HG03159 (cell line): Measurements from ENCODE around the gene TCF25.
"Not testable (repeated sequence)": the region's sequence is repeated elsewhere in the genome, so short reads cannot be mapped to it uniquely, and the experiment has no call there.

Experiments
- ATAC-seq: cut with Tn5 transposase; IDR thresholded peaks from one replicate; pipeline ENCODE4 v1.9.1; 2021; ENCODE audit warnings: mild to moderate bottlenecking, moderate library complexity; ENCODE audit not compliant: unreplicated experiment

TCF25 gene

DNA sequence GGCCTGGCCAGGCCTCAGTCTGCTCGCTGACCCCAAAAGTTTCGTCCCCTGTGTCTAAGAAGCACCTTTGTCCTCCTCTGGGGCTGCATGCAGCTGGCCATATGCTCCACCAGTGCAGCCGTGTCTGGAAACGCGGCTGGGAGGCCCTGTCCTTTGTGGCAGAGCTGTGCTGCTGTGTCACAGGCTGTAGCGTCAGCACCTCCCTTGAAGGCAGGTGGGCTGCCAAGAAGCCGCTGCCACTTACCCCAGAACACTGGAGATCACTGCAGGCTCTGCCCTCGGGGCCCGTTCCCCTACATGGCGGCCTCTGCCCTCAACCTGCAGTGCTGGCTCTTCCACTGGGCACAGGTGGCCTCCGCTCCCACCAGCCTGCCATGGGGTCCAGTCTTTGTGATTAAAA, 29.6 kb downstream of the TCF25 start:
- ATAC-seq = no peak

DNA sequence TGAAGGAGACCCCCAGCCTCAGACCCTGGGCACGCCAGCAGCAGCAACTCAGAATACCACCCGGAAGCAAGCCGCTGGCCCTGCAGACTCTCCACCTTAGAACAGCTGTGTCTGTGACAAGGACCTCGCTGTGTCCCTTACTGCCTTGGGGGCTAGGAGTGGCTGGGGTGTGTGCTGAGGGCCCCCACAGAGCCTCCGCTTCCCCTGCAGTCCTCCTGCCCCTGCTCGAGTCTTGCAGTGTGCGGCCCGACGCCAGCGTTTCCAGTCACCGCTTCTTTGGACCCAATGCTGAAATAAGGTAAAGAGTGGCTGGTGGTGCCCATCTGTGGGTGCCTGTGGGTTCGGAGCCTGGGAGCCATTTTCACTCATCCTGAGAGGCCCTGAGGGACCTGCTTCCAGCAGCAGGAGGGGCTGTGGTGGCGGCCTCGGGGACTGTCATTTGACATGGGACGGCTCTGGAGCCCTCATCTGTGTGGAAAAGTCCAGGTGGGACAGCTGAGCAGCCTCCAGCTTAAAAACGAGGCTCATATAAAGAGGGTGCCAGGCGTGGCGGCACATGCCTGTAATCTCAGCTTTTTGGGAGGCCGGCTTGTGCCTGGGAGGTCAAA, 30.6 kb downstream of the TCF25 start:
- no peak for ATAC-seq

DNA sequence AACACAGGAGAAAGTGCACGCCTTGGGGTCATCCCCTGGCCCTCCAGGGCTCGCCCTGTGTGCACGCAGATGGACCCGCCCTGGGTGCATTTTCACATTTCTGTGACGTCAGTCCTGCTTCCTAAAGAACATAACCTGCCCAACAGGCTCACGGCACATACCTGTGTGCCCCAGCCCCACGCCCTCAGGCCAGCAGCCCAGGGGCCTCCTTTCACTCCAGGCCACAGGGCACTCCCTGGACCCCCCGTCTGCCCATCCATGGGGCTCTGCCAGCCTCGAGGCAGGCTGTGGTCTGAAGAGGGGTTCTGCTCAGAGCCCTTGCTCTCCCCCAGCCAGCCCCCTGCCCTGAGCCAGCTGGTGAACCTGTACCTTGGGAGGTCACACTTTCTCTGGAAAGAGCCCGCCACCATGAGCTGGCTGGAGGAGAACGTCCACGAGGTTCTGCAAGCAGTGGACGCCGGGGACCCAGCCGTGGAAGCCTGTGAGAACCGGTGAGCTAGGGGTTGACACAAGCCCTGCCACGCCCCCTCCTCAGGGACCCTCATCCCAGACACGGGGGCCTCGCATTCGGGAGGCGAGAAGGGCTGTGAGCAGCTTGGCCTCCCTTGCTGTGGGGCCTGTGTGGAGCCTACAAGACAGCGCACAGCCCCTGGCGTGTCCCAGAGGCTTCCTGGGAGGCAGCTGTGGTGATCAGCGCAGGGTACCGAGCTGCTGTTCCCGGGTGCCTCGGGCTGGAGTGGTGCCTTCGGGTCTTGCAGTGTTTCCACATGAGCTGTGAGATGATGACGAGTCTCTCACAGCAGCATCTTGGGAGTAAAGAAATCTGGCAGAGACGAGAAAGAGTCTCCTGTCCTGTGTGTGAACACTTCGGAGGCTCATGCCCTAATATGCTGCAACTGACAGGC, 31.5 kb downstream of the TCF25 start:
- no peak for ATAC-seq

DNA sequence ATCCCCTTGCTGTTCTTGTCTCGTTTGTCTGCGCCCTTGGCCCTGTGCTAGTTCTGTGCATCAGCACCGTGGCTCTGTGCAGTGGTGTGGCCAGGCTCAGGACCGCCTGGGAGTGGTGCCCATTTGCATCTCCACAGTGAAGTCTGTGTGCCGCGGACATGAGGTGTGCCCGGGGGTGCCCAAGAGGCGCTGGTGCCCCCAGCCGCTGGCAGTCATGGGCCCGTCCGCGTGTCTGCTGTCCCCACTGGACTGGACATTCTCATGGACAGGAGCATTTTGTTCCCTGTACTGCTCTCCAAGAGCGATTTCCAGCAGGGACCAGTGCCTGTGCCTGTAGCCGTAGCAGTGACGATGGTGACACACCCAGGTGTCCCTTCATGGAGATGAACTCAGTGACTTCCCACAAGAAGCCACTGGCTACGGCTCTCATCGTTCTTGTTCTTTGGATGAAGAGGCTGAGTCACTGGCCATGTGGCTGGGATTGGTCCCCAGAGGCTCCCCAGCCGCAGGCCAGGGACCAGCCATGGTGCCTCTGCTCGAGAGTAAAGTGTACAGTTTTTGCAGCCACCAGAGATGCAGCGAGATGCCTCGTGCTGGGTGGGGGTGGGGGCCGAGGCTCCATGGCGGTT, 32.2 kb downstream of the TCF25 start:
- no peak for ATAC-seq

- ATAC-seq = no peak
Observed at GRCh38 chr16:89906140-89907025, 33.0 kb downstream of the TCF25 start.

GRCh38 chr16:89907055-89907814, 33.8 kb downstream of the TCF25 start:
- no peak for ATAC-seq

GRCh38 chr16:89908236-89908635, 34.8 kb downstream of the TCF25 start:
- ATAC-seq = no peak

DNA sequence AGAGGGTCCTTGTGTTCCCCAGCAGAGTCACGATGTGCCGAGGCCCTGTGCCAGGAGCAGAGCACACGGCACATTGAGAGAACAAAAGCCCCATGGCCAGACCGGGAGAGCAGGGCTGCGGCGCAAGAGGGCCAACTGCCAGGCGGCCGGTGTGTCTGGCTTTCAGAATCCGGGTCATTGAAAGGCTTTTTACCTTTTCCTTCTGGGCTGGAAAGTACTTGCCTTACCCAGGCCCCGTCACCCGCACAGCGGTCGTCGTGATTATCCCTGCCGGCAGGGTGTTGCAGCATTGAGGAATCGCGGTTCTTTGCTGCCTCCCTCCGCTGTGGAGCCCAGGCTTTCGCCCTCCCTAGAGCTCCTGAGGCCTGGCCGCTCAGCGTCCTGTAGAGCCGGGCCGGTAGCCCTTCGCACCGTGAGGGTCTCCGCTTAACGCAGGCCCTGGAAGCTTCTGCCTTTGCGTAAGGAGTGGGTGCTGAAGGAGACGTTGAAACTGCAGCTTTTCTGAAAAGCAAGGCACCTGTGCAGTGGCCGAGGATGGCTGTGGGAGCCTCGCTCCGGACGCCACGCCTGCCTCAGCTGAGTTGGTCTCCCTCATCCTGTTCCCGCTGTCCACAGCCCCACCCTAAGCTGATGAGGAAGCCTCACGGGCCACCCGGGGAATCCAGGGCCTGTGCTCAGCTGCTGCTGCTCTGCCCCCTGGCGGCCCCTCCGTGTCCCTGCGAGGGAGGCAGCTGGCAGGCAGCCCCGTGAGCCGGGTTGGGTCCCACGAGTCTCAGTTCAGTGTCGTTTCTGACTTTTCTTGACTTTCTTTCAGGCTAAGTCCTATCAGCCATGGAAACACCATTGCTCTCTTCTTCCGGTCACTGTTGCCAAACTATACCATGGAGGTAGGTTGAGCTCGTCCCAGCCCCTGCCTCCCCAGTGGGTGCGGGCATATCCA, 36.7 kb downstream of the TCF25 start:
- ATAC-seq = no peak

GRCh38 chr16:89910717-89911354, 37.4 kb downstream of the TCF25 start:
- no peak for ATAC-seq

GRCh38 chr16:89911375-89911774, 38.0 kb downstream of the TCF25 start:
- no peak for ATAC-seq

- ATAC-seq = no peak
Observed at GRCh38 chr16:89912143-89912542, 38.8 kb downstream of the TCF25 start.

DNA sequence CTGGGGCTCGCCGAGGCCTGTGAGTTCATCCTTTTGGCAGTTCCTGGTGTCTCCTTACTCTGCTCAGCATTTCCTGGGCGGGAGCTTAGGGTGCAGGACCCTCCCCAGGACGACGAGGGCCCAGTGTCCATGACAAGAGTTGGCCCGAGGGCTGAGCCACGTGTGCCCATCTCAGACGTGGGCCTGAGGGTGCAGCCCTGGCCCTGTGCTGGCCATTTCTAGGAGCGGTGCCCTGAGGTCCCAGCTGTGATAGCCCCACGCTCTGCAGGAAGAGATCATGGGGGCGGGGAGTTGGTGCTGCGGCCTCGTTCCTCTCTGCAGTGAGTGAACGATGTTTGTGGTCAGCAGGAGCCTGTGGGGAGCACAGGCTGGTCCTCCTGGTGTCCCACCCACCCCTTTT, 39.2 kb downstream of the TCF25 start:
- ATAC-seq = no peak

GRCh38 chr16:89913408-89914387, 40.3 kb downstream of the TCF25 start:
- ATAC-seq = no peak

DNA sequence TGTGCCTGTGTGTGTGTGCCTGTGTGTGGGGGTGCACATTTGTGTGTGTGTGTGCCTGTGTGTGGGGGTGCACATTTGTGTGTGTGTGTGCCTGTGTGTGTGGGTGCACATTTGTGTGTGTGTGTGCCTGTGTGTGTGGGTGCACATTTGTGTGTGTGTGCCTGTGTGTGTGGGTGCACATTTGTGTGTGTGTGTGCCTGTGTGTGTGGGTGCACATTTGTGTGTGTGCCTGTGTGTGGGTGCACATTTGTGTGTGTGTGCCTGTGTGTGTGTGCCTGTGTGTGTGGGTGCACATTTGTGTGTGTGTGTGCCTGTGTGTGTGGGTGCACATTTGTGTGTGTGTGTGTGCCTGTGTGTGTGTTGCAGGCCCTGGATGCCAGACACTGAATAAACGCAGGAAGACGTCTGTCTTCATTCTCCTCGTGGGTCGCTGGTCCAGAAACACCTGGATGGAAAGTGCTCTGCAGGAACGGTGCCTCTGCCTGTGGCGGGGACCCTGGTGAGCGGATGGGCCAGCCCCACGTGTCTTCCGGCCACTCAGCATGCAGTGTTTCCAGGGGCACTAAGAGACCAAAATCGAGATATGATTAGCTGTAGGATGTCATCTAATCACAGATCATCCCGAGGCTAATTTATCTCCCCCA, 41.4 kb downstream of the TCF25 start:
- ATAC-seq = not testable (repeated sequence)

GRCh38 chr16:89915303-89916232, 42.2 kb downstream of the TCF25 start:
- no peak for ATAC-seq
